SIG-M5 (cell line): ENCODE measurements around the gene CAMKMT.

ENCODE experiments used
- DNase-seq: peaks from one replicate; lab custom pipeline; 2025; lab: John Stamatoyannopoulos, UW

Gene CAMKMT

DNA sequence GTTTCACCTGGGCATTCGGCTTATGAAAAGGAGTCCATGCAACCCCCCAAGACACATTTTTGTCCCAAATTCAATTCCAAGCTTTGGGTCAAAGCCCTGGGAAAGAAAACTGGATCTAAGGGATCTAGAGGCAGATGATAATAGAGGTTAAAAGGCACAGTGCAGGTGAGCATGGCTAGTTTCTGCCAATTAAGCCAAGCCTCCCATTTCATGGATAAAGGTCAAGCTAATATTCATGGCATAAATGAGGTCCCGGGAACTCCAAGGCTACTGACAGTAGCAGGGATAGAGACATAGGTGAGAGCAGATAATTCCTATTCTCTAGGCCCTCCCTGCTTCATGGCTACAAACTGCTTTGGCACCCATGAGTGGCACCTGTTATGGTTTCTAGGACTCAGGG, 83.1 kb downstream of the CAMKMT start:
- DNase-seq = no peak

DNA sequence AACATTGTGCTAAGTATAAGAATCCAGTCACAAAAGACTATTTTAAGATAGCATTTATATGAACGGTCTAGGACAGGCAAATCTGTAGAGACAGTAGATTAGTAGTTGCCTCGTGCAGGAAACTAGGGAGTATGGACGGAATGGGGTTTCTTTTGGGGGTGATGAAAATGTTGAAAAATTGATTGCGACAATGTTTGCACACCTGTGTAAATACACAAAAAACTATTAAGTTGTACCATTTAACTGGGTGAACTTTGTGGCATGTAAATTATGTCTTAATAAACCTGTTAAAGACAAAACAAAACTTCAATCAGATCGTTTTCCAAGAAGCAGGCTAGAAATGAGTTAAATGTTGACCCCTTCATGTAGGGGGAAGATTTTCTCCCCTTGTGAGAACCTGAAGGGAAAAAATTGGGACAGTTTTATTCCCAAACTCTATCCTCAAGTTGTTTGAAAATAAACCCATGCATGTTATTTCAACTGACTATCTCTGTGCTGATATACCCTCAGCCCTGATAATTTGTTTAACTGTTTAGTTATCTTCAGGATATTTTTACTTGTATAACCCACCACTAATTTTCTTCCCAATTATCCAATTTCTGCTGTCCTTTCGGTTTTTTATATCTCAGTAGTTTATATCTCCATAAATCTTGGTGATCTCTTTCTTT, 87.2 kb downstream of the CAMKMT start:
- no peak for DNase-seq

DNA sequence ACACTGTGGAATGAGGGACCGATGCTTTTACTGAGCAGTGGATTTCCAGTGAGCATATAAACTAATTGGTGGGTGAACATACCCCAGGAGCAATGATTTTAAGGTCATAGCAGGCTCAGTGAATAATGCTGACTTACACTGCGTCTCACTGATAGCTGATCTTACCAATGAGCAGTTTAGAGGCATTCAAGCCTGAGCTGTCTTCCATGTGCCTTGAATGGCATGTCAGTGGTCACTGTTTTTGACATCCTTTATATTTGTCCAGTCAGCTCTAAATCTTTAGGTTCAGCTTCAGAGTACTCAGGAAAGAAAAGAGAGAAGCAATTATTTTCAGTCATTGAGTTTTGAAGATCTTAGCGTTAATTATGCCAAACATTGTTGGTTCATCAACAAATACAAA, 88.3 kb downstream of the CAMKMT start:
- no peak for DNase-seq

DNA sequence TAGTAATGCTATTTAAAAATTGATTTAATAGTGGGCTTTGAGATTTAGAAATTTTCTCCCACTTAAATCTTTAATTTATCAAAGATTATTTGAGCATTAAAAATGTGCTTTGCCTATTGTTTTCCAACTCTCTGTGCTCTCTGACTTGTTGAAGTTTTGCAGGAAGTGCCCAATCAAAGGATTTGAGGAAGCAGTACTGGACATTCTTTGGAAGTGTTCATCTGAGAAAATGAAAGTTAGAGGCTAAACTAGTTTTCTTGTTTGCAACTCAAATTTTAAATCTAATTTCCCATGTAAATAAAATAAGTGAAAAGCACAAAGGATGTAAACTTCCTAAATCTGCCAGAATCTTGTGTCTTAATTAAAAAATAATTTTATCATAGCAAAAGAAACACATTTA, 89.1 kb downstream of the CAMKMT start:
- no peak for DNase-seq

DNA sequence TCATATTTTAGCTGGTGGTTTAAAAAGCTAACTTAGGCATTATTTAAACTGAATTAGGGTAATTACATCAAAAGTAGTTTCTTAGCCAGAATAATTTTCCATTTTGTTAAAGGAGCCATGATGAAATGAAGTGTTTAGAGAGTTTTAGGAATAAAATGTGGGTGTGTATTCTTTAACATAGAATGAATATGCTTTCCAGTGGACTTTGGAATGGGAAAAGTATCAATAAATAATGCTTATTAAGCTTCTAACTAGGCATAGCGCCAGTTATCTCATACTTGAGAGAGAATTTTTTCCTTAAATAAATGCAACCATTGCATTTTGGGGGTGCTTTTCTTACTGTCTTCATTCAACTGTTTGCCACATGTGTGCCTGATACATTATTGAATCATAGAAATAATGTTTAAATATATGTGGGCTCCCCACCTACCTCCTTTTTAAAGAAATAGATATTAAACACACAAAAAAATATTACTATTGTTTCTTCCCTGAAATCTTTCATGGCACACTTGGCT, 90.4 kb downstream of the CAMKMT start:
- DNase-seq = no peak

DNA sequence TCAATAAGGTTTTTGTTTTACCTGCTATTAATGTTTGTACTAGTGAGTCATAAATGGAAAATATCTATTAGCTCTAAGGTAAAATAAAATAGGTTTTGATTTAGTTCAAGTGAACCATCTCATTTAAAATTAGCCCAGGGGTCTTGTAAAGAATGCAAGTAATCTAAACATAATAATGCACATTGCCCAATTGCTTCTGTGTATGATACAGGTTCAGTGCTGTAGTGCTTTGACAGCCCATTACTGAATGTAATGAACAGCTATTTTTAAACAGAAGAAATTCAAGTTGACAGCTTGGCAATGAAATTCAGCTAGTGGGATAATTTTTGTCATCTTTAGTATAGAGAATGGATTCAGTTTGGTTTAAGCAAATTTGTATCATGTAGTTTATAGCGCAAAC, 91.5 kb downstream of the CAMKMT start:
- no peak for DNase-seq

DNA sequence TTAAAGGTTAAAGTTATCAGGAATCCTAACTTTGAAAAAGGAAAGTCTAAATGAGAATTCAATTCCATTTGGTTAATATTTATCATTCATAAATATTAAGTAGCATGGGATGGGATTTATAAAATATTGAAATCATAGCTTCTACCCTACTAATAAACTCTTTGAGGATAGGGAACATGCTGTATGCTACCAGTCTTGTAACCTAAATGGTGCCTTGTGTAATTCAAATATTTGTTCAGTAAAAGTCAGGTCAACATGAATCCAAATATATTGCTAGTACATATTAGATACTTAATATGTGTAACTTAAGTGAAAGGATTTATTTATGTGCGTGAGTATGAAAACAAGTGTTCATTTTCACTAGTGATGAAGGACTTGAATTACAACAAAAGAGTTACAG, 94.1 kb downstream of the CAMKMT start:
- no peak for DNase-seq

DNA sequence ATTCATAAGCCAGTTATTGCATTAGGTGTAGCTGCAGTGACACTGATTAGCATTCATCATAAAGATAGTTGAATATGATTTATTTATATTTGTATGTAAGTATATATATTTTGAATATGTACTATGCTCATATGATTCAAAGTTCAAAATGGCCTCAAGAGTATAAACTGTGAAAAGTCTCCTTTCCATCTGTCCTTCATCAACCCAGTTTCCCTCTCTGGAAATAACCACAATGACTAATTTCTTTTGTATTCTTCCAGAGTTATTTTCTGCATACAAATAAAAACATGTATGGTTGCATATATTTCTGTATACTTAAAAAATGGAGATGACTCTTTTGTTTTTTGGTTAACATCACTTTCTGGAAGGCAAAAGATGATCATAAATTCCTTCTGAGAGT, 95.2 kb downstream of the CAMKMT start:
- DNase-seq = no peak

DNA sequence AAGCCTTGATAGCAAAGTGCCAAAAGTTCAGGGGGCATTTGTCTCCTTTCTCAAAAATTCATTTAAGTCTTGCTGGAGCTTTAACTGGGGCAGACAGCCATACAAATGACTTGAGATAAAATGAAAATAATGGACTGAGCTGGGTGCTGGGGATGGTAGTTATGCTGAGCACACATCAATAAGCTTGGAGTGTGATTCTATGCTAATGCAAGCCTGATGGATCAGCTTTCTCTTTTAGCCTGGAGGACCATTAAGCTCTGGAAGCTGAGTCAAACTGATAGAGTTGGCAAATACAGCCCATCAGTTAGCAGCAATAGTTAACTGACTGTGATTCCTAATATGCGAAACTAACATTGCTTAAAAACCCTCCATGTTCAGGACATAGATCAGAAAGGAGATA, 98.0 kb downstream of the CAMKMT start:
- no peak for DNase-seq

DNA sequence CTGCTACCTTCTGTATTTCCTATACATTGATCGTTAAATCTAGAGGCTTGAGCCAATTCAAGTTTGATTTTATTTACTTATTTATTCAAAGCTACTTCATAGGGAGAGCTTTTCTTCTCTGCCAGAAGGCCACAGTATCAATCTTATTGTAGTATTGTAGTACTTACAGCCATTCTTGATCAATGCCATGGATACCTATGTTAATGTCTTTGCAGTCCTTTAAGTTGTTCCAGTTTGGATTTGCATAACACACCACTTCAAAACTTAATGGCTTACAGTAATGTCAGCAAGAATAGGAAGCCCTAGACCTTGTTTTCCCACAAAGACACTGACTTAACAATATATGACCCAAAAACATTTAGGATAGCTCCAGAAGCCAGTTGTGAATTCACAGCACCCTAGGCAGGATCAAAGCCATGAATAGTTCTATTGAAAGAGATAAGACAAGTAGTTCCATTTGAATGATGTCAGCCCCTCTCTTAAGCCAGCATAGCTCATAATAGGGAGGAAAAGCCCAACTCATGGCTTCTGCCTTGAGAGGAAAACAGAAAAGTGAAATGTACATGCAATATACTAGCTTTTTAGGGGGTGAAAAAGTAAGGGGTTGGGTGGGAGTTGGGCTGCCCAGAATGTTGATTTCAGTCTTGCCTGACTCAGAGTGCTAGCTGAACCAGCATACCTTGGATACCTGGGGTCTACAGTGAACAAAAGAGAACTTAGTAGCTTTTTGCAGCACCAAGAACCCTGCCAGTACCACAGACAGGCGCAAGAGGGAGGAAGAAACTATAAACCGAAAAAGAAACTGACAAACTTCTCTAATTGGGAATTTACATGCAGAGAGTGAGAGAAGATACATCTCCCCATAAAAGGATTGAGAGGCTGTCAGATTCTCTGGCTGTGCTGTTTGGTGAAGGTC, 101.4 kb downstream of the CAMKMT start:
- DNase-seq = no peak

DNA sequence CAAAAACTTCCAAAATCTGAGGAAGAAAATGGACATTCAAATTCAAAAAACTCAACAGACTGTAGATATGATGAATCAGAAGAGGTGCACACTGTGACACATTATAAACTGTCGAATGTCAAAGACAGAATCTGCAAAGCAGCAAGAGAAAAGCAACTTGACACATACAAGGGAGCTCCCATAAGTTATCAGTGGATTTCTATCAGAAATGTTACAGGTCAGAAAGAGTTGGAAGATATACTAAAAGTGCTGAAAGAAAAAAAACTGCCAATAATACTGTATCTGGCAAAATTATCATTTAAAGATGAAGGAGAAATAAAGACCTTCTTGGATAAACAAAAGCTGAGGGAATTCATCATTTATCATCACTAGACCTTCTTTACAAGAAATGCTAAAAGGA, 102.7 kb downstream of the CAMKMT start:
- no peak for DNase-seq

DNA sequence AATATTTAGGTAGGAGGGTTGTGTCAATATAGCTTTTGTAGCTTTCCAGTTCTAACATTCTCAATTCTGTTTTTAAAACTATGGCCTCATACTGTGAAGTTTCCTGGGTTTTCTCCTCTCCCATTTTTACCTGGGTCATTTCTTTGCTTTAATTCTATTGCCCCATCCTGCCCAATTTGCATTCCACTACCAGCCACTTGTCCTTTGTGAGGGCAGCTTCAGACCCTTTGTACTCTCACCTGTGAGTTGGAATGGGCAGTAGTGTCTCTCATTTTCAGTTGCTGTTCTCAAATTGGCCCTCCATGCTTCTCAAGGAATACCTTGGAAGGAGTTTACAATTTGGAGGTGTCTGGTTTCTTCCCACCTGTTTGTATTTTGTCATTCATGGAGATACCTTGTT, 108.4 kb downstream of the CAMKMT start:
- no peak for DNase-seq

DNA sequence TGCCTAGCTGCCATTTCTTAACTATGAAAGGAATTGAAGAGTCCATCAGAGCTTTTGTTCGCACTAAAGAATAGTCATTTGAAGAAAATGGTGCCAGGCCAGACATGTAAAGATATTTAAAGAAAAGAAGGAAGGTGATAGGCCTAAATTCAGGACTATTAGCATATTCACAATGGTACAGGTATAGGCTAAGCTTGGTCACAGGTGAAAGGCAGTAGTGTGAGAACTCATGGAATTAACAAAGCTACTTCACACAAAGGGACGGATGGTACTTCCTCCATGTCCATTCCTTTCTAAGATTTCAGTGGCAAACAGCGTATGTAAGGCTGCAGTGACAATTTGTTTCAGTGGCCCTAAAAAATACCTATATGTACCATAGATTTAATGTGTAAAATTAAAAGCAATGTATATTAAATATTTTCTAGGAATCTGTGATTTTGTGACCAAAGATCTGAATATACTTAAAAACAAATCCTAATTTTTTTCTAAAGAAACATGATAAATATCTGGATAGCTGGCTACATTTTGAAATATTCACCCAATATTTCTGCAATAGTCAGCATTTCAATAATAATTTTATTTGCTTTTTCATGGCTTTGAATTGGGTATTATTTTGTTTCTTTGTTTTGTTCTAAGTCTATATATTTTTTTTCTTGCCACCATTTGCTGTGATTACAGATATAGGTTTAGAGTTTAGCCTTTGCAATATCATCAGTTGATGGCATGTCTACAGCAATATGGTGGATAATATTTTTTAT, 116.1 kb downstream of the CAMKMT start:
- no peak for DNase-seq

DNA sequence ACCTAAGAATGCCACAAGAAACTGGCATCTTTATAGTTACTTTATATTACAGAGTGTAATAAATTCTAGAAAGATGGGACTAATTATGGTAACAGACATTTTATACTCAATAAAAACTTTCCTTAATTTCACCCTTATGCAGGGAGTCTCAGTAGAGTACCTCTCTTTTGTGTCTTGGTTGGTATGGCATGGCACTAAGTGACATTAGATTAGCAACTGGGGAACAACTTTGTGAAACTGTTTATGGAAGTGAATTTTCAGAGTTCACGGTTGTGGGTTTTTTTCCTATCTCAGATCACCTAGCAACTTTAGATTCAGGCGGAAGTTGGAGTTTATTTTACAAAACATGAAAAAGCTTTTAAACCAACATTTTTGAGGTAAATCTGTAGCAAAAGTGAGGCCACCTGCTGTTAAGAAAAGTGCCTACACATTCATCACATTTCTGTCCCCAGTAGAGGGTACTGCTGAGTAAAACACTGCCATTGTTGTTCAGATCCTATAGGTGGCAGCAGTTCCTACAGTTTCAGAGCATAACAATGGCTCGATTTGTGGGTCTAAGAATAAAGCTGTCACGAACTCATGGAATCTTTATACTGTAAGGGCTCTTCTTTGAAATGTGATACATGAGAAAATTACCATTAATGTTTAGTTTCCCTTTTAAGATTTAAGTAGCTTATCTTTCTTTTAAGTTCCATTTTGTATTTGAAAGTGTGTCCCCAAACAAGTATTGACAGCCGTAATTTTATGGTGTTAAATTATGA, 117.6 kb downstream of the CAMKMT start:
- peak; percentile 46 for DNase-seq

DNA sequence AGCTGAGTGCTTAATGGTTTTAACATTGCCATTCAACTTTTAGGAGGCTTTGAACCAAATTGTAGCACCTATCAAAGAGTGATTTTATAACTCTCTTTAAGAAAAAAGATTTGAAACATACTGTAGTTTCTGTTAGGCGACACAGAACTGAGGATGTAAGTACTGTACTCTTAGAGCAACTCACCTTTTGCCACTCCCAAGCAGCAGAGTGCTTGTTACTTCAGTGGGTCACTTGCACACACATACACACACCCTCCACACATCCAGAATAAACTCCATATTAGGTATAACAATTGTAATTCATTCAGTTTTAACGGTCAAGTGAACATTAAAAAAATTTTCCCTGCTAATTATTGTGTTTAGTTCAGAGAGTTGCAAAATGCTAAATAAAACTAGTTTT, 118.3 kb downstream of the CAMKMT start:
- DNase-seq = no peak

DNA sequence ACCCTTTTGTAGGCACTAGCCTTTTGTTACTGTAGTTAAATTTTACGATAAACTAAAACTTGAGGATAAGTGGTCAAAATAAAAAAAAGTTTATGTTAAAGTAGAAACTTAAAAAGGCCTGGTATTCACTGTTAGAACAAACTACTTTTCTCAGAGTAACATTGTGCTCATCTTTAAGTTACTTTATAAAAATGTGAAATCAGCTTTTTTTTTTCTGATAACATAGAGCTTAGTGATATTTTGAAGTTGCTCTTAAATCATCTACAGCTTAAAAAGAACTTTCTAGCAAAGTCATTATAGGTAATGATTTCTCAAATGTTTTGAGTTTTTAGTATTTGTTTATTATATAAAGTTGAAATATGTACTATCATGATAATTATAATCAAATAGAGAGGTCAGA, 125.3 kb downstream of the CAMKMT start:
- DNase-seq = no peak

DNA sequence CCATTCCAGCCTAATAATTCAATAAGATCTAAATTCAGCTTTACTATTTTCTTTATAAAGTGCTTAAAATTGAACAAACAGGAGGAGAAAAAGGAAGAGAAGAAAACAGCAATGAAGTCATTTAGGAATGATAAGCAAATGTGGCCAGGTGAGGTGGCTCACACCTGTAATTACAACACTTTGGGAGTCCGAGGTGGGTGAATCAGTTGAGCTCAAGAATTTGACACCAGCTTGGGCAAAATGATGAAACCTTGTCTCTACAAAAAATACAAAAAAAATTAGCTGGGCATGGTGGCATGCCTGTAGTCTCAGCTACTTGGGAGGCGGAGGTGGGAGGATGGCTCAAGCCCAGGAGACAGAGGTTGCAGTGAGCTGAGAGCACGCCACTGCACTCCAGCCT, 129.0 kb downstream of the CAMKMT start:
- no peak for DNase-seq

DNA sequence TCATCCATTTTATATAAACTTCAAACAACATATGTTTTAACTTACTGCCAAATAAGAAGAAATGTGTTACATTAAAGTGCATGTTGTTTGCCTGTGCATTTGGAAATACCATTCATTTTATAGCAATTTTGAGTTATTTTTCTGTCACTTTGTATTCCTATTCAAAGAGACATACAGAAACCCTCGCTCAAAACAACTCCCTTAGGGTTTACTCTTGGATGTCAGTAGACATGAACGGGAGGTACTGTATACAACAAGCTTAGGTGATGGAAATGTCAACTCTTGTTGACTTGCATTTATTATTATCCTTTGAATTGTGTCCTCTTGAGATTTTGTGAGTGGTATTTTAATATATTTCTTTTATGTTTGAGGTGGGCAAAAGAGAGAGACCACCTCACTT, 132.3 kb downstream of the CAMKMT start:
- no peak for DNase-seq

DNA sequence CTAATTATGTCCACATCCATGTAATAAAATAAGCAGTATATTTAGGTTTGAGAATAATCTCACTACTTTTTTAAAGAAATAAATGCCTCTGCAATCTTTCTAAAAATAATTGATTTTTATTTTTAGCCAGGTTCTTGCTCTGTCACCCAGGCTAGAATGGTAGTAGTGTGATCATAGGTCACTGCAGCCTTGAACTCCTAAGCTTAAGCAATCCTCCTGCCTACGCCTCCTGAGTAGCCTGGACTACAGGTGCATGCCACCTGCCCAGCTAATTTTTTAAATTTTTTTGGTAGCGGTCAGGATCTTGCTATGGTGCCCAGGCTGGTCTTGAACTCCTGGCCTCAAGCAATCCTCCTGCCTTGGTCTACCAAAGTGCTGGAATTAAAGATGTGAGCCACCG, 133.3 kb downstream of the CAMKMT start:
- DNase-seq = no peak

DNA sequence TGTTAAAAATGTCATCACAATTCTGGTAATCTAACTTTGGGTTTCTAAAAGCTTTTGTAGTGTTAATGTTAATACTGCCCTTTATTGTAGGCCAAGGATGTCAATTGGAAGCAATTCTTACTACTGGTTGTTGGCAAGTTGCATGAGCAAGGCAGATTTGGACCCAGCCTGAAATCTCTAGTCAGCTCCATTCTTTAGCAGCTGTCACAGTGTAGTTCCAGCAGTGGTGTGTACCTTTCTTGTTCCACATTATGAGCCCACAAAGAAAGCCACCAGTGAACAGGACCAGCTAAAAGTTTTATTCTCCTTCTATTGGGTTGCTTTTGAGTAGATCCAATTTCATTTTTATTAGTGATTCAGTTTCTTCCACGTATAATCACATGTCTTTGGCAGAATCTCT, 133.8 kb downstream of the CAMKMT start:
- DNase-seq = no peak

DNA sequence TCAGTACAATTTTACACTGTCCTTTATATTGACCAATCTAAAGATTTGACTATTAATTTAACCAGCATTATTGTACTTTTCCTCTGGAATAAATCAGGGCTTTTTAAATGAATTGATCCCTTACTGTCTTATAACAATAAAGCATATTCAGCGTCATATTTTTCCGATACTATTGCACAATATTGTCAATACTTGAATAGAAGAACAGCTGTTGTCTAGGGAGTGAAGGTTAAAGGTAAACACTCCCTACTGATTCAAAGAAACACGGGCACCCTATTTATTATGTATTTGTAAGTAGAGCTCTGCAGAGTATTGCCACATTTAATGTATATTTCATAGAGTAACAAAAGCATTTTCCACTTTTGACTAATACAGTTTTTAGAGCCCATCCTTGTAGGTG, 134.4 kb downstream of the CAMKMT start:
- DNase-seq = no peak

DNA sequence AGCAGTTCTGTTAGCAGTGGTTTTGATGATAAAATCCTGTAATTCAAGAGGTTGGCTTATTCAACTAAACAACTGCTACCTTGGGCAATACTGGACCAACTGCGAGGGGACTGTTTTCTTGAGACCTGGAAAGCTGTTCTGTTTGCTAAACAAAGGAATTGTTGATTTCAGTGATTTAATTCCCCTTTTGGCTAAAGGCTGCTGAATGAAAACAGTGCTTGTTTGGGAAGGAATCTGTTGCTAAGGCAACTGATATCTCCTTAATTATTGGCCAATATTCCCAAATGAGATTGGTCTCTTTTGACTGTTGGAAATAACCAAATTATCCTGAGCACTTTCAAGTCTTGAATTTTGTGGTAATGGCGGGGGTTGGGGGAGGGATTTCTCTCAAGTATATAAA, 136.8 kb downstream of the CAMKMT start:
- DNase-seq = no peak
